NK-92 treated with Interleukin-12 subunit alpha and Interleukin-12 subunit beta, amount 100 ng/mL, for 24 hours (cell line): Measurements from ENCODE around the gene TSPAN11.

Experiments used
- DNase-seq: peaks from one replicate; lab custom pipeline; 2025; lab: John Stamatoyannopoulos, UW

Gene TSPAN11

DNA sequence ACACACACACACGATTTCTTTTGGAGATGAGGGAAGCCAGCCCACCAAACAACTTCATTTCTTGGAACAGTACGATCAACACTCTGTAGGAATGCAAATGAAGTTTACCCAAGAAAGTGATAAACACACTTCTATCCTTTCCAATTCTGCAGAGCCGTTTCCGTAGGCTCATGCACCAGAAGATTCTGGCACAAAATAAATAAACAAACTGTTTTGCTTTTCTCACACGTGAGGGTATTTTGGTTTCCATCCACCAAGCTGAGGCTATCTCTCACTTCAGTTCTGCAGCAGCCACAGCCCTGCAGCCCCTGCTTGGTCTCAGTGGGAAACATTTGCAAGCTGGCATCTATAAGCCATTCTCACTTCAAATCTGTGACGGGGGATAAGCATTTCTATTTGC, 15.3 kb upstream of the TSPAN11 start:
- DNase-seq = no peak

DNA sequence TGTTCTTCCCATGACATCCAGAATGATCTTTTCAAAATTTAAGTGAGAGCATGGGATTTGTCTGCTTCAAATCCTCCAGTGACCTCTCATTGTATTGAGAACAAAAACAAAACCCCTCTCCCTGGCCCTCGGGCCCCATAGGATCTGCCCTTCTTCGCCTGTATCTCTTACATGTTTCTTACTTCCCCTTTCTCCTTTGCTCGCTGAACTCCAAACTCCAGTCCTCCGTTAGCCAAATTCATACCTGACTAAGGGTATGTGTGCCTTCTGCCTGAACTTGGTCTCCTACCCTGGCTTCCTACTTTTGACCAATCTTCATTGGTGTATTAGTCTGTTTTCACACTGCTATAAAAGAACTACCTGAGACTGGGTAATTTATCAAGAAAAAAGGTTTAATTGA, 13.2 kb upstream of the TSPAN11 start:
- no peak for DNase-seq

DNA sequence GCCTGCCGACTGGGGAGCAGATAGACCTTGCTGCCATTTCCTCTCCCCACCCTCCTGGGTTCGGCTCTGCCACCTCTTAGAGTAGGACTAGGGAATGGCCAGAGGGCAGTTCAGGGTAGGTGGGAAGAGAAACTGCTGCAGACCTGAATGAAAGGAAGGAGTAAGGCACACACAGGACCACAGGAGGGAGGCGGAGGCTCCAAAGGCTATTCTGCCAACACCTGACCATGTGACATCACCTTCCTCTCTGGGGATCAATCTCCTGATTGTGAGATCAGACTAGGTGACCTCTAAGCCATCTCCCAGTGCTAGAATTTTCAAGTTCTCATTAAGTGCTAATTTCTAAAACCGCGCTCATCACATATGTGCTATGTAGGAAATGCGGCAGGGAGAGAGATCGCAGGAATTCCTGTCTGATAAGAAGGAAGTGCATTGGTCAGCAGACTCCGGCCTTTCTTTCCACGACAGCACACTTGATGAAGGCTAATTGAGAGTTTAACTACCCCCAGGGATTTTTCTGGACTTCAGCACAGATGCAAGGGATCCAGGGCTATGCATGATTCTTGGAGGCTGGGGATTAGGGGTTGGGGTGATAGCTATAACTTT, 11.5 kb upstream of the TSPAN11 start:
- no peak for DNase-seq

DNA sequence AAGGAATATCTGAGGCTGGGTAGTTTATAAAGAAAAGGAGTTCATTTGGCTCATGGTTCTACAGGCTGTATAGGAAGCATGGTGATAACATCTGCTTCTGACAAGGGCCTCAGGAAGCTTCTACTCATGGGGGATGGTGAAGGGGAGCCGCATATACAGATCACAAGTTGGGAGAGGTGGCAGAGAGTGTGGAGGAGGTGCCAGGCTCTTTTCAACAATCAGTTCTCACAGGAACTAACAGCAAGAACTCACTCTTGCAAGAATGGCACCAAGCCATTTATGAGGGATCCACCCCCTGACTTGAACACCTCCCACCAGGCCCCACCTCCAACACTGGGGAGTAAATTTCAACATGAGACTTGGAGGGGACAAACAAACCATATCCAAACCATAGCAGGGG, 3.5 kb upstream of the TSPAN11 start:
- no peak for DNase-seq

- no peak for DNase-seq
These were observed 823 bp upstream of the TSPAN11 start for GRCh38 chr12:30925607-30926242.

- no peak for DNase-seq
These were observed 669 bp downstream of the TSPAN11 start for GRCh38 chr12:30927222-30927611.

- DNase-seq = no peak
These were observed 2.1 kb downstream of the TSPAN11 start for GRCh38 chr12:30928356-30929244.

GRCh38 chr12:30930238-30930637, 3.7 kb downstream of the TSPAN11 start:
- no peak for DNase-seq

- no peak for DNase-seq
These were observed 4.1 kb downstream of the TSPAN11 start for GRCh38 chr12:30930641-30931040.

DNA sequence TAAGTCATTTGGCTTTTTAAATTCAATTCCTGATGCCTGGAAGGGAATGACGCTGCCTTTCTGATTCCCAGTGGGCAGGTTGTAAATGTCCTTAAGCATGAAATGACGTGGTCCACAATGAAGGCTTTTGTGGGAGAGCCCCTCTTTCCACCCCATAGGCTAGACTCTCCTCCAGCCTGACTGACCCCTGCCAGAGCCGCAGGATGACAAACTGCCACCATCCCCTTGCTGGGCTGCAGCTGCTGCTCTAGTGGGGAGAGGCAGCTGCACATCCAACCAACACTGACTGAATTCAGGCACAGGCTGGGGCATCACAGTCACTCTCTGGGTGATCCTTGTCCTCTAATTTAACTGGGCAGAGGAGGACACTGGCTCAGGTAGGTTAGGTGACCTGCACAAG, 6.3 kb downstream of the TSPAN11 start:
- no peak for DNase-seq

- no peak for DNase-seq
These were observed 8.3 kb downstream of the TSPAN11 start for GRCh38 chr12:30934811-30935210.

- DNase-seq = no peak
These were observed 9.5 kb downstream of the TSPAN11 start for GRCh38 chr12:30936036-30936435.

DNA sequence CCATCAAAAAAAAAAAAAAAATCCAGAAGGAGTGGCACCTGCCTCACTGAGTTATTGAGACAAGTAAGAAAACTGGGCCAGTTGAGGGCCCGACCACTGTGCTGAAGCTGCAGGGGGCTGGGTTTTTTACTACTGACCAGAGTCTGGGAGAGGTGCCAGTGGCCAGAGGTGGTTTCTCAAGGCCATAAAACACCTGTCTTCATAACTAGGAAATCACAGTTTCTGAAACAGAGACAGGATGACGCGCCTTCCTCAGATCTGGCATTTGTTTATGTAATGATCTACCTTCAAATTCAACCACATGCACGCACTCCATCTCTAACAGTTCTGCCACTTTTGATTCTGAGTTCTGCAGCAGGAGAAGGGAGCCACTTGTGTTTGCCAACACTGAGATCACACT, 12.7 kb downstream of the TSPAN11 start:
- no peak for DNase-seq

DNA sequence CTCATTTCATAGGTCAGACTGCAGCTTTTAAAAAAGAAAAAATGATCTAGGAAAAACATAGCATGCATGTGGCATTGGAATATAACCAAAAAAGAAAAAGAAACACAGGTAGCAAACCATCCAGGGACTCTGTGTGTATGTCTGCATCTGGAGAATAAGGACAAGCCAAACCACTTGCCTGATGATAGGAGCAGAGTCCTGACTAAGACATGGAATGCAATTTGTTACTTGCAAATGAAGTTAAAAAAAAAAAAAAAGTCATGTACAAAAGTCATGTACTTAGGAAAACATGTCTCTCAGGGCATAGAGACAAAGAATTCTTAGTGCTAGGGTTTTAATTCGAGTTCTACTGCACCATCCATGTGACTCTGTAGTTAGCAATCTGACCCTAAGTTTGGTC, 15.9 kb downstream of the TSPAN11 start:
- DNase-seq = no peak

DNA sequence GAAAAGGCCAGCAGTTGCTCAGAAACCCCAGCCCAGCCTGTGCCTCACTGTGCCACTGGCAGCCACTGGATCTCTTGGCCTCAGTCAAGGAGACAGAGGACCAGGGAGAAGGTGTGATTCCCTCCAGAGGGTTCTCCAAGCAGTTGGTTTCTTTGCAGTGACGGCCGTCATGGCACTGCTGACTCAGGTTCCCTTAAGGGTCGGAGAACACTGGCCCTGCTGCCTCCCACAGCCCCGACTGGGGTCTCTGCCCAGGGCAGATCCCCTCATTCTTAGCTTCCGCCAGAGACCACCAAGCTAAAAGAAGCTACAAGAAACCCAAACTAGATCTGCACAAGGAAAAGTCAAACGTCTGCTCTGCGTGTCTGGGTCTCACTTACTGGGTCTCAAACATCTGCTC, 16.4 kb downstream of the TSPAN11 start:
- DNase-seq = no peak

GRCh38 chr12:30945443-30946164, 19.1 kb downstream of the TSPAN11 start:
- no peak for DNase-seq

GRCh38 chr12:30952015-30952414, 25.5 kb downstream of the TSPAN11 start:
- DNase-seq = no peak

- no peak for DNase-seq
These were observed 26.7 kb downstream of the TSPAN11 start for GRCh38 chr12:30953257-30953656.

- no peak for DNase-seq
These were observed 27.6 kb downstream of the TSPAN11 start for GRCh38 chr12:30953951-30954751.

DNA sequence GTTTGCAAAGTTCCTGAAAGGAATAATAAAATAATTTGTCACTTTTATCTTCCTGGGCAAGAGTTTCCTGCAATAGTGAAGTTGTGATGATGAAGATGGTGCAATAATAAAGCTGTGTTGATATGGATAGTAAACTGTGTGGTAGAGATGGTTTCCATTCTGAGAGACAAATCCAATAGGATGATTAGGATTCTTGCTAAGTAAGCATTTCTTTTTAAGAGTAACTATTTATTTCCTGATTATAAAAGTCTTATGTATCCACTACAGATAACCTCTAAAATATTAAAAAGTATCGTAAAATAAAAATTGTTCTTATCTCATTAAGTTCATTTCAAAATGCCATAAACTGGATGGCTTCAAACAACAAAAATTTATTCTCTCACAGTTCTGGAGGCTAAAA, 28.7 kb downstream of the TSPAN11 start:
- no peak for DNase-seq

DNA sequence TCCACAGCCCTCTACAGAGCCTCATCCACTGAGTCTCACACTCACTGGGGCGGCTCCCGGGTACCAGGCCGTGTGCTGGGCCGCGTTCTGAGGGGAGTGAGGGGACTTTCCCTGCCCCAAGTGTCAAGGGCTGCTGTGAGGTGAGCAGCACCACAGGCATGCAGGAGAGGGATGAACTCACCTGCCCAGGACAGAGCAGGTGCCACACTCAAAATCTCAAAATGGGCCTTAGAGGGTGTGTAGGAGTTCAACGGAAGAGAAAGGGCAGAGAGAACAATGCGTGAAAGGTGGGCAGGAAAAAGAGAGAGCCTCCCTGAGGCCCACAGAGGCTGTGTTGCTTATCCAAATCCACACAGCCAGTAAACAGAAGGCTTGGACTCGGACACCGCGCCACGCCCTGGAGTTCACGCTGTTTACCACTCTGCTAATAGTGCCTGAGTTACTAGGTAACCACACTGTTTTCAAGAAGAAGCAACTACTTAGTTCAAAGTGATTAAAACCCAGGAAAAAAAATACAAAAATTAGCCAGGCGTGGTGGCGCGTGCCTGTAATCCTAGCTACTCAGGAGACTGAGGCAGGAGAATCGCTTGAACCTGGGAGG, 32.7 kb downstream of the TSPAN11 start:
- DNase-seq = no peak
